OCI-LY1 (cell line): ENCODE data around the gene COPS7A.

Experiments used
- EZH2 ChIP-seq: fragments of 200-600 bp; sonication (generic), shearing (Covaris generic); IDR thresholded peaks from 2 replicates; pipeline ENCODE4 v1.8.0; 2017; ENCODE audit warnings: borderline replicate concordance, mixed run types, mild to moderate bottlenecking, antibody characterized with exemption, low read length, moderate library complexity, mixed read lengths
- TF ChIP-seq, protein P1 (sequence below): fragments of 200-600 bp; sonication (generic), shearing (Covaris generic); IDR thresholded peaks from 2 replicates; pipeline ENCODE4 v1.5.1; 2017; ENCODE audit warnings: mild to moderate bottlenecking, antibody characterized with exemption, low read length, moderate library complexity, mixed read lengths

DNA sequence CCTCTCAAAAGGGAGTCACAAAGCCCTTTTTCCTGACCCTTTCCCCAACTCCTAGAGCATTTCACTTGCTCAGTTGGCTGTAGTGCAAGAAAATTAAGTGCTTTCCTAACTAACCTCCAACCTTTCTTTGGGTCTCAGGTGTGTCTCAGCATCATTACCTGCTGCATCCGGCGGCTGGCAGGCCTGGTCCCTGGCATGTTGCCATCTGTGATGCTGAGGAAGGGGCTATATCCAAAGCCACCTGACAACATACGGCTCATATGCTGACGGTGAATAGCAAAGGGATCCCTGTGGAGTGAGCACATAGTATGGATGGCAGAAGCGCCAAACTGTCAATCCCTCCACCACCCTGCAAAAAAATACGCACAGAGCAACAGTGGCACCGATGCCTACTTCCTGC, 27.9 kb downstream of the COPS7A start:
- TF ChIP-seq, protein P1, sequence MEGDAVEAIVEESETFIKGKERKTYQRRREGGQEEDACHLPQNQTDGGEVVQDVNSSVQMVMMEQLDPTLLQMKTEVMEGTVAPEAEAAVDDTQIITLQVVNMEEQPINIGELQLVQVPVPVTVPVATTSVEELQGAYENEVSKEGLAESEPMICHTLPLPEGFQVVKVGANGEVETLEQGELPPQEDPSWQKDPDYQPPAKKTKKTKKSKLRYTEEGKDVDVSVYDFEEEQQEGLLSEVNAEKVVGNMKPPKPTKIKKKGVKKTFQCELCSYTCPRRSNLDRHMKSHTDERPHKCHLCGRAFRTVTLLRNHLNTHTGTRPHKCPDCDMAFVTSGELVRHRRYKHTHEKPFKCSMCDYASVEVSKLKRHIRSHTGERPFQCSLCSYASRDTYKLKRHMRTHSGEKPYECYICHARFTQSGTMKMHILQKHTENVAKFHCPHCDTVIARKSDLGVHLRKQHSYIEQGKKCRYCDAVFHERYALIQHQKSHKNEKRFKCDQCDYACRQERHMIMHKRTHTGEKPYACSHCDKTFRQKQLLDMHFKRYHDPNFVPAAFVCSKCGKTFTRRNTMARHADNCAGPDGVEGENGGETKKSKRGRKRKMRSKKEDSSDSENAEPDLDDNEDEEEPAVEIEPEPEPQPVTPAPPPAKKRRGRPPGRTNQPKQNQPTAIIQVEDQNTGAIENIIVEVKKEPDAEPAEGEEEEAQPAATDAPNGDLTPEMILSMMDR = no peak
- TF ChIP-seq EZH2 = no peak
